CD14-positive monocyte (primary cell): Measurements from ENCODE around the gene STRIP2. TPM values are rescaled to one million over a fixed set of nuclear protein-coding genes. Genes with fewer than 3 reads are reported as not detected.

Experiments
- DNase-seq, 3 donors: peaks; one replicate each; pipeline ENCODE4 v3.0.0-alpha.2; 2011 to 2022
- H2AFZ ChIP-seq: 2 replicates; pipeline ENCODE4 v1.6.0; 2012; ENCODE audit warnings: mild to moderate bottlenecking, low read depth, low read length, inconsistent platforms; ENCODE audit not compliant: insufficient read depth, poor library complexity, severe bottlenecking
- H3K27ac ChIP-seq, 2 donors: 1 replicate in 1 of 2; 2 replicates in 1 of 2; pipeline ENCODE4 v1.5.1; 2012 to 2013; ENCODE audit warnings: low read length in 2 of 2, control low read depth in 1 of 2, inconsistent platforms in 1 of 2, low read depth in 1 of 2, mild to moderate bottlenecking in 1 of 2
- H3K27me3 ChIP-seq, 2 donors: one replicate each; pipeline versions ENCODE4 v1.6.0 to v1.6.1; 2011 to 2013; ENCODE audit warnings: low read length in 2 of 2; ENCODE audit not compliant: control insufficient read depth in 2 of 2, insufficient read depth in 2 of 2
- H3K36me3 ChIP-seq, 2 donors: replicated peaks in 1 of 2; 1 replicate in 1 of 2; 2 replicates in 1 of 2; pipeline versions ENCODE4 v1.5.1 to v1.6.1; 2012 to 2013; ENCODE audit warnings: low read length in 2 of 2, control low read depth in 1 of 2, inconsistent platforms in 1 of 2, mild to moderate bottlenecking in 1 of 2; ENCODE audit not compliant: insufficient read depth in 2 of 2, control insufficient read depth in 1 of 2
- H3K4me1 ChIP-seq, 2 donors: 1 replicate in 1 of 2; 2 replicates in 1 of 2; pipeline versions ENCODE4 v1.5.1 to v1.6.1; 2012 to 2013; ENCODE audit warnings: low read length in 2 of 2, control low read depth in 1 of 2, inconsistent platforms in 1 of 2, mild to moderate bottlenecking in 1 of 2, moderate library complexity in 1 of 2; ENCODE audit not compliant: insufficient read depth in 2 of 2, control insufficient read depth in 1 of 2
- H3K4me2 ChIP-seq: replicated peaks from 2 replicates; pipeline ENCODE3; 2012; ENCODE audit warnings: low read length, moderate library complexity, mild to moderate bottlenecking; ENCODE audit not compliant: poor library complexity, severe bottlenecking; ENCODE audit errors: extremely low read depth
- H3K4me3 ChIP-seq, 3 experiments: fragments of 200-600 bp in 1 of 3; sonication (generic) in 1 of 3; replicated peaks in 1 of 3; 1 replicate in 2 of 3; 2 replicates in 1 of 3; pipeline ENCODE4 v1.5.1; 2011 to 2013; ENCODE audit warnings: low read length in 3 of 3, mild to moderate bottlenecking in 3 of 3, control low read depth in 2 of 3, low read depth in 2 of 3, inconsistent platforms in 1 of 3, moderate library complexity in 1 of 3
- H3K79me2 ChIP-seq: 2 replicates; pipeline ENCODE4 v1.6.0; 2012; ENCODE audit warnings: mild to moderate bottlenecking, control low read depth, inconsistent platforms, low read length, moderate library complexity; ENCODE audit not compliant: insufficient read depth
- H3K9ac ChIP-seq: 2 replicates; pipeline ENCODE4 v1.6.0; 2017; ENCODE audit warnings: low read length, mild to moderate bottlenecking; ENCODE audit not compliant: insufficient read depth, poor library complexity, severe bottlenecking
- H3K9me3 ChIP-seq, 2 donors: replicated peaks in 1 of 2; 1 replicate in 1 of 2; 2 replicates in 1 of 2; pipeline versions ENCODE4 v1.5.1 to v1.6.1; 2012 to 2013; ENCODE audit warnings: low read length in 2 of 2, control low read depth in 1 of 2; ENCODE audit not compliant: control insufficient read depth in 1 of 2, insufficient read depth in 1 of 2
- H4K20me1 ChIP-seq: 2 replicates; pipeline ENCODE4 v1.6.0; 2012; ENCODE audit warnings: mild to moderate bottlenecking, low read length, control low read depth, moderate library complexity; ENCODE audit not compliant: insufficient read depth
- H3K27ac Mint-ChIP-seq, 7 donors: one replicate each; pipeline ENCODE4 v1.8.0; 2020; ENCODE audit warnings: mild to moderate bottlenecking in 7 of 7, mixed read lengths in 7 of 7, moderate library complexity in 6 of 7, inconsistent platforms in 2 of 7
- H3K27me3 Mint-ChIP-seq, 3 donors: one replicate each; pipeline ENCODE4 v1.8.0; 2021 to 2022; ENCODE audit warnings: low read depth in 3 of 3, mild to moderate bottlenecking in 3 of 3, mixed read lengths in 3 of 3, moderate library complexity in 3 of 3, inconsistent platforms in 1 of 3
- H3K36me3 Mint-ChIP-seq, 2 donors: one replicate each; pipeline ENCODE4 v1.8.0; 2020; ENCODE audit warnings: mixed read lengths in 2 of 2, inconsistent platforms in 1 of 2, mild to moderate bottlenecking in 1 of 2
- H3K4me1 Mint-ChIP-seq: one replicate; pipeline ENCODE4 v1.8.0; 2020; ENCODE audit warnings: mild to moderate bottlenecking, mixed read lengths
- H3K4me3 Mint-ChIP-seq, 2 donors: one replicate each; pipeline ENCODE4 v1.8.0; 2020; ENCODE audit warnings: mild to moderate bottlenecking in 2 of 2, mixed read lengths in 2 of 2, moderate library complexity in 1 of 2
- H3K9me3 Mint-ChIP-seq, 7 donors: one replicate each; pipeline ENCODE4 v1.8.0; 2020 to 2022; ENCODE audit warnings: mixed read lengths in 7 of 7, mild to moderate bottlenecking in 6 of 7, moderate library complexity in 6 of 7, inconsistent platforms in 2 of 7
- WGBS: methylation state at CpG from one replicate; pipeline ENCODE4 v1.1.5; 2013; ENCODE audit warnings: missing lambda C conversion rate; ENCODE audit not compliant: insufficient coverage; 5-methylcytosine and 5-hydroxymethylcytosine counted together
- intact Hi-C, 2 donors: fragments of 100-400 bp; cut with micrococcal nuclease; formaldehyde crosslinking; loops; one replicate each; pipeline versions ENCODE4 v1.15.0 to v1.15.1; 2023
- polyA plus RNA-seq, 3 donors: library from polyadenylated mRNA; depleted of rRNA in 1 of 3; unstranded in 2 of 3; stranded (reverse) in 1 of 3; fragments of 300-500 nt in 2 of 3; fragments of >200 nt in 1 of 3; fragmentation: Illumina TruSeq in 2 of 3; gene quantifications; 1 replicate in 2 of 3; 2 replicates in 1 of 3; pipeline ENCODE4 v1.2.3, GENCODE V29; 2012 to 2021
- TF ChIP-seq, protein P1 (sequence below): fragments of 200-600 bp; IDR thresholded peaks from one replicate; pipeline ENCODE4 v1.8.0; 2022; ENCODE audit warnings: antibody characterized with exemption, mild to moderate bottlenecking

The STRIP2 gene
- polyA plus RNA-seq, 3 donors = 0.11 to 0.12 TPM; not detected in 1

GRCh38 chr7:129525225-129525862 lies 91.1 kb downstream of the STRIP2 start:
- Histone ChIP-seq H3K79me2 (no peaks in the 10 kb centered on the region), H3K9ac (no peak overlapping the region), H3K4me2 (no peak overlapping the region), H3K9me3 (no peaks in the 10 kb centered on the region), H3K27me3 (peaks cover 0 to 5% of the 10 kb centered on the region in 2 donors), H3K4me1 (peaks cover 12 to 20% of the 10 kb centered on the region in 2 donors), H3K27ac (no peak overlapping the region), H4K20me1 (no peaks in the 10 kb centered on the region), H2AFZ (peak overlapping the region; percentile 51), H3K36me3 (no peaks in the 10 kb centered on the region), H3K4me3 (no peak overlapping the region)
- 97% methylated on average over 4 of the region's 9 CpGs for WGBS
- peaks cover 10 to 15% (median 12%) of the 10 kb centered on the region in 3 donors for H3K27me3 Mint-ChIP-seq
- H3K9me3 Mint-ChIP-seq = peaks cover 0 to 2% (median 0%) of the 10 kb centered on the region in 7 donors
- H3K4me3 Mint-ChIP-seq = peak overlapping the region in 1 of 2 donors; percentile 63
- peaks cover 21% of the 10 kb centered on the region for H3K4me1 Mint-ChIP-seq
- intact Hi-C loops = no loop called here
- peak overlapping the region in 5 of 7 donors; percentile 60 to 87 (median 83) for H3K27ac Mint-ChIP-seq
- DNase-seq = no peak
- TF ChIP-seq, protein P1, sequence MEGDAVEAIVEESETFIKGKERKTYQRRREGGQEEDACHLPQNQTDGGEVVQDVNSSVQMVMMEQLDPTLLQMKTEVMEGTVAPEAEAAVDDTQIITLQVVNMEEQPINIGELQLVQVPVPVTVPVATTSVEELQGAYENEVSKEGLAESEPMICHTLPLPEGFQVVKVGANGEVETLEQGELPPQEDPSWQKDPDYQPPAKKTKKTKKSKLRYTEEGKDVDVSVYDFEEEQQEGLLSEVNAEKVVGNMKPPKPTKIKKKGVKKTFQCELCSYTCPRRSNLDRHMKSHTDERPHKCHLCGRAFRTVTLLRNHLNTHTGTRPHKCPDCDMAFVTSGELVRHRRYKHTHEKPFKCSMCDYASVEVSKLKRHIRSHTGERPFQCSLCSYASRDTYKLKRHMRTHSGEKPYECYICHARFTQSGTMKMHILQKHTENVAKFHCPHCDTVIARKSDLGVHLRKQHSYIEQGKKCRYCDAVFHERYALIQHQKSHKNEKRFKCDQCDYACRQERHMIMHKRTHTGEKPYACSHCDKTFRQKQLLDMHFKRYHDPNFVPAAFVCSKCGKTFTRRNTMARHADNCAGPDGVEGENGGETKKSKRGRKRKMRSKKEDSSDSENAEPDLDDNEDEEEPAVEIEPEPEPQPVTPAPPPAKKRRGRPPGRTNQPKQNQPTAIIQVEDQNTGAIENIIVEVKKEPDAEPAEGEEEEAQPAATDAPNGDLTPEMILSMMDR = no peak
- no peaks in the 10 kb centered on the region for H3K36me3 Mint-ChIP-seq

GRCh38 chr7:129529643-129530042 lies 95.4 kb downstream of the STRIP2 start:
- H3K79me2 ChIP-seq = no peaks in the 10 kb centered on the region
- H3K4me1 Mint-ChIP-seq = peaks cover 18% of the 10 kb centered on the region
- H3K9me3 ChIP-seq = no peaks in the 10 kb centered on the region
- no peak overlapping the region for H3K27ac ChIP-seq
- no peaks in the 10 kb centered on the region for H3K36me3 Mint-ChIP-seq
- no peak overlapping the region for H3K27ac Mint-ChIP-seq
- H4K20me1 ChIP-seq = no peaks in the 10 kb centered on the region
- no peak overlapping the region for H3K4me3 ChIP-seq
- intact Hi-C loops = no loop called here
- H3K27me3 Mint-ChIP-seq = peaks cover 2 to 4% (median 3%) of the 10 kb centered on the region in 3 donors
- H3K4me1 ChIP-seq = peaks cover 11 to 14% of the 10 kb centered on the region in 2 donors
- TF ChIP-seq, protein P1 = no peak
- no peak overlapping the region for H2AFZ ChIP-seq
- H3K9ac ChIP-seq = no peak overlapping the region
- no peak overlapping the region for H3K4me3 Mint-ChIP-seq
- DNase-seq = no peak
- no peaks in the 10 kb centered on the region for H3K27me3 ChIP-seq
- no peaks in the 10 kb centered on the region for H3K36me3 ChIP-seq
- H3K4me2 ChIP-seq = no peak overlapping the region
- no peaks in the 10 kb centered on the region for H3K9me3 Mint-ChIP-seq
- 100% methylated on average over 2 of the region's 4 CpGs for WGBS
